HG03342 (cell line): ENCODE data around the gene CASP8.
"Not testable (repeated sequence)": the region's sequence is repeated elsewhere in the genome, so short reads cannot be mapped to it uniquely, and the experiment has no call there.

Experiments used
- ATAC-seq: cut with Tn5 transposase; IDR thresholded peaks from one replicate; pipeline ENCODE4 v1.9.1; 2021; ENCODE audit warnings: mild to moderate bottlenecking, moderate library complexity; ENCODE audit not compliant: unreplicated experiment

The CASP8 gene

GRCh38 chr2:201266629-201267028 is 6.3 kb downstream of the CASP8 start:
- no peak for ATAC-seq

GRCh38 chr2:201267278-201268030 is 7.1 kb downstream of the CASP8 start:
- no peak for ATAC-seq

- ATAC-seq, result no peak
Measured at GRCh38 chr2:201269764-201270163, 9.4 kb downstream of the CASP8 start.

- no peak for ATAC-seq
Measured at GRCh38 chr2:201270293-201271001, 10.1 kb downstream of the CASP8 start.

- no peak for ATAC-seq
Measured at GRCh38 chr2:201271917-201272316, 11.6 kb downstream of the CASP8 start.

GRCh38 chr2:201273330-201273983 is 13.1 kb downstream of the CASP8 start:
- ATAC-seq, result no peak

GRCh38 chr2:201275069-201275468 is 14.7 kb downstream of the CASP8 start:
- ATAC-seq, result no peak

- no peak for ATAC-seq
Measured at GRCh38 chr2:201275990-201276389, 15.7 kb downstream of the CASP8 start.

- no peak for ATAC-seq
Measured at GRCh38 chr2:201276511-201276910, 16.2 kb downstream of the CASP8 start.

- ATAC-seq, result no peak
Measured at GRCh38 chr2:201279079-201279478, 18.7 kb downstream of the CASP8 start.

GRCh38 chr2:201280191-201281040 is 20.1 kb downstream of the CASP8 start:
- ATAC-seq, result no peak

GRCh38 chr2:201285499-201285898 is 25.2 kb downstream of the CASP8 start:
- ATAC-seq, result no peak

- not testable (repeated sequence) for ATAC-seq
Measured at GRCh38 chr2:201290457-201291148, 30.3 kb downstream of the CASP8 start.

GRCh38 chr2:201298462-201299052 is 38.2 kb downstream of the CASP8 start:
- no peak for ATAC-seq

- not testable (repeated sequence) for ATAC-seq
Measured at GRCh38 chr2:201299929-201300328, 39.6 kb downstream of the CASP8 start.

GRCh38 chr2:201307876-201308275 is 47.5 kb downstream of the CASP8 start:
- no peak for ATAC-seq

GRCh38 chr2:201308914-201309313 is 48.6 kb downstream of the CASP8 start:
- no peak for ATAC-seq

GRCh38 chr2:201313362-201313761 is 53.0 kb downstream of the CASP8 start:
- no peak for ATAC-seq

- no peak for ATAC-seq
Measured at GRCh38 chr2:201319511-201319910, 59.2 kb downstream of the CASP8 start.

- no peak for ATAC-seq
Measured at GRCh38 chr2:201320257-201320656, 59.9 kb downstream of the CASP8 start.
